Effector memory CD4-positive, alpha-beta T cell (primary cell): Measurements from ENCODE around the gene HUNK.
"Not testable (repeated sequence)": the region's sequence is repeated elsewhere in the genome, so short reads cannot be mapped to it uniquely, and the experiment has no call there.

ENCODE experiments used
- DNase-seq, 3 donors: peaks; one replicate each; pipeline ENCODE4 v3.0.0-alpha.2; 2020
- H3K27ac ChIP-seq: 2 replicates; pipeline ENCODE4 v1.7.0; 2013; ENCODE audit warnings: mild to moderate bottlenecking, low read length, moderate library complexity; ENCODE audit not compliant: insufficient read depth, poor library complexity, severe bottlenecking
- H3K27me3 ChIP-seq: replicated peaks from 2 replicates; pipeline ENCODE4 v1.7.0; 2013; ENCODE audit warnings: mild to moderate bottlenecking, low read length; ENCODE audit not compliant: insufficient read depth, control insufficient read depth, poor library complexity, severe bottlenecking
- H3K36me3 ChIP-seq: 2 replicates; pipeline ENCODE4 v1.7.0; 2013; ENCODE audit warnings: mild to moderate bottlenecking, low read length, moderate library complexity; ENCODE audit not compliant: control insufficient read depth, insufficient read depth
- H3K4me1 ChIP-seq: 2 replicates; pipeline ENCODE4 v1.7.0; 2013; ENCODE audit warnings: low read length, mild to moderate bottlenecking; ENCODE audit not compliant: control insufficient read depth, insufficient read depth, poor library complexity, severe bottlenecking
- H3K4me3 ChIP-seq: 2 replicates; pipeline ENCODE4 v1.7.0; 2013; ENCODE audit warnings: low read length, low read depth, mild to moderate bottlenecking; ENCODE audit not compliant: insufficient read depth, poor library complexity, severe bottlenecking
- H3K9me3 ChIP-seq: 2 replicates; pipeline ENCODE4 v1.7.0; 2013; ENCODE audit warnings: mild to moderate bottlenecking, low read length, moderate library complexity; ENCODE audit not compliant: control insufficient read depth

HUNK gene

DNA sequence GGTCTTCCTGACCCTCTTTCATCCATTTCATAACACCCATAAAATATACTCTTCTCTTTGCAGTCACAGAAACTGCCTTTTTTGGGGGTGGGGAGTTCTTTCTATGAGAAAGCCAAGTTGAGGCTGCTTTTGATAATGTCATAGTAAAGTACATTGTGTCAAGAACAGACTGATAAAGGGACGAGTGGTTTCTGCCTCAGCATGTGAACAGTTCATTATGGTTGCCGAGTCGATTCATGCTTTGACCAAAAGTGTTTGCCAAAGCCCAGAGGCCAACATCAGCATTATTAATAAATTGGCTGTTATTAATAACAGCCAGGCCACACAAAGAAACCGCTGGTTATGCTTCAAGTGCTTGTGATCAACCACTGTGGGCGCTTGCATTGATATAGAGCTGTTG, 162.0 kb downstream of the HUNK start:
- Histone ChIP-seq H3K9me3 (no peaks in the 10 kb centered on the region), H3K4me3 (no peak overlapping the region), H3K27ac (no peak overlapping the region), H3K4me1 (no peaks in the 10 kb centered on the region), H3K27me3 (no peaks in the 10 kb centered on the region), H3K36me3 (no peaks in the 10 kb centered on the region)
- DNase-seq = no peak

- Histone ChIP-seq H3K4me3 (no peak overlapping the region), H3K27ac (no peak overlapping the region), H3K9me3 (no peaks in the 10 kb centered on the region), H3K27me3 (no peaks in the 10 kb centered on the region), H3K36me3 (no peaks in the 10 kb centered on the region), H3K4me1 (no peaks in the 10 kb centered on the region)
- no peak for DNase-seq
These were observed 162.8 kb downstream of the HUNK start for GRCh38 chr21:32035617-32036016.

- H3K4me3 ChIP-seq = no peak overlapping the region
- no peak for DNase-seq
- no peak overlapping the region for H3K27ac ChIP-seq
- no peaks in the 10 kb centered on the region for H3K9me3 ChIP-seq
- no peaks in the 10 kb centered on the region for H3K4me1 ChIP-seq
- no peaks in the 10 kb centered on the region for H3K27me3 ChIP-seq
- no peaks in the 10 kb centered on the region for H3K36me3 ChIP-seq
These were observed 163.9 kb downstream of the HUNK start for GRCh38 chr21:32036756-32037155.

GRCh38 chr21:32038751-32039150, 165.9 kb downstream of the HUNK start:
- H3K27ac ChIP-seq, H3K4me1 ChIP-seq, H3K36me3 ChIP-seq, H3K4me3 ChIP-seq, DNase-seq, H3K9me3 ChIP-seq, H3K27me3 ChIP-seq: not testable (repeated sequence)

GRCh38 chr21:32043458-32043857, 170.6 kb downstream of the HUNK start:
- H3K9me3 ChIP-seq = no peaks in the 10 kb centered on the region
- H3K4me3 ChIP-seq = no peak overlapping the region
- DNase-seq = no peak
- H3K36me3 ChIP-seq = no peaks in the 10 kb centered on the region
- H3K27me3 ChIP-seq = no peaks in the 10 kb centered on the region
- H3K27ac ChIP-seq = no peak overlapping the region
- H3K4me1 ChIP-seq = no peaks in the 10 kb centered on the region

DNA sequence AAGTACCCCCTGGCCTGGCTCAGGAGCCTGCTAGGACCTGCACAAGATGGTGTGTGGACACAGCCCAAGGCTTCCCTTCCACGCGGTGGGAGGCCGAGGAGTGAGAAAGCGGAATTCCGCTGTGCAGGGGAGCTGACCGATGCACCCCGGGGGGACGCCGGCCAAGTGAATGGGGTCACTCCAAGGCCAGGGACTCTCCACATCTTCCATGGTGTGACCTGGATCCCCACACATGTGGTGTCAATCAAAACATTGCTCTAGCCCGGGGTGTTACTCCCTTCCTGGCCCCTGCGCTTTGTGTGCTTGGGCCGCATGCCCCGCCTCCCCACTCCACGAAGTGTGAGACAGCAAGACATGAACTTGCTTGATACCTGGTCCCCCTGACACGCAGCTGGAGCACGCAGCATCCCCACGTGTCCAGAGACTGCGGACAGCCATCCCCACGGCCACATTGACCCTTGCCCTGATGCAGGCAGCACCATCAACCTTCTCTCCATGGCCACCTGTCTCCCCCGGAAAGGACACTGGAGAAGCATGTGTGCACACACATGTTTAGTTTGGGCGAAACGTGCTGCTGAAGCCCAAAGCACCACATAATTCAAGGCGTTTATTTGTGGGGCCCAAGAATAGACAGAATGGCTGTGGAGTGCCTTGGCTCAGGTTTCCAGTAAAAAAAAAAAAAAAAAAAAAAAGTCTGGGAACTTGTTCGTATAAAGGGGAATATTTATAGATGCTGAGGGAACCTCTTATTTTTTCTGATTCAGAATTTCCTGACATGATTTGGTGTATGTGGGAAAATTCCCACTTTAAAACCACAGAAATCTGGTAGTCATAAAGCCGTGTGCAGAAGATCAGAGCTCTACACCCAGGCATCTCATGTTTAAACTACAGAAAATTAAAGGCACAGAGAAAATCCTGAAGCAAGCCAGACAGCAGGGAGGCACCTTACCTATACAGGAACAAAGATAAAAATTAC, 171.7 kb downstream of the HUNK start:
- no peaks in the 10 kb centered on the region for H3K36me3 ChIP-seq
- H3K27me3 ChIP-seq = no peaks in the 10 kb centered on the region
- no peak overlapping the region for H3K4me3 ChIP-seq
- no peak overlapping the region for H3K27ac ChIP-seq
- H3K4me1 ChIP-seq = no peaks in the 10 kb centered on the region
- DNase-seq = no peak
- no peaks in the 10 kb centered on the region for H3K9me3 ChIP-seq

- Histone ChIP-seq H3K4me3 (no peak overlapping the region), H3K36me3 (no peaks in the 10 kb centered on the region), H3K9me3 (no peaks in the 10 kb centered on the region), H3K27ac (no peak overlapping the region), H3K27me3 (no peaks in the 10 kb centered on the region), H3K4me1 (no peaks in the 10 kb centered on the region)
- no peak for DNase-seq
These were observed 173.4 kb downstream of the HUNK start for GRCh38 chr21:32046191-32046590.

DNA sequence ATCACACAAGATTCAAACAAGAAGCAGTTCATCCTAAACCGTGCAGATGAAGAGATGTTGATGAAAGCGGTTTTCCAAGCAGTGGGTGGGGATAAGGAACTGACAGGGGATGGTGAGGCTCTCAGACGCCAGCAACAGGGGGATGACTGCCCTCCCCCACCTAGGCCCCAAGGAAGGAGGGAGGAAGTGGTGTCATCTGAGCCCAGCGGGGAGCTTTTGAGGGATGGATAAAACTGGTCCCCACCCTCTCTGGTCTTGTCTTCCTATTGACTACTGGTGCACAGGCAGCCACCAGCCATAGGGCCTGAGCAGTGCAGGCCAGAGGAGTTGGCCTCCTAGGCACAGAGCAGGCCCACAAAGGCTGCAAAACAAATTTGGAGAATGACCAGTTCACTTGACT, 175.5 kb downstream of the HUNK start:
- no peak for DNase-seq
- Histone ChIP-seq H3K27me3 (no peaks in the 10 kb centered on the region), H3K27ac (no peak overlapping the region), H3K9me3 (peaks cover 4% of the 10 kb centered on the region), H3K4me1 (no peaks in the 10 kb centered on the region), H3K36me3 (no peaks in the 10 kb centered on the region), H3K4me3 (no peak overlapping the region)
